Smooth muscle cell (in vitro differentiated cells): Measurements from ENCODE around the gene ATRNL1. TPM values are rescaled to one million over a fixed set of nuclear protein-coding genes. Genes with fewer than 3 reads are reported as not detected.
A peak's percentile ranks its signal among the peaks of the same experiment; 100 is the strongest.
"Not testable (repeated sequence)": the region's sequence is repeated elsewhere in the genome, so short reads cannot be mapped to it uniquely, and the experiment has no call there.

ENCODE experiments used
- DNase-seq: peaks from one replicate; lab custom pipeline; 2025; ENCODE audit not compliant: unreplicated experiment; lab: John Stamatoyannopoulos, UW
- H2AFZ ChIP-seq: fragments of 200-600 bp; sonication (generic); 2 replicates; pipeline ENCODE4 v1.6.0; 2016; ENCODE audit warnings: antibody characterized with exemption, low read depth, mild to moderate bottlenecking
- H3F3A ChIP-seq: fragments of 200-600 bp; sonication (generic); 2 replicates; pipeline ENCODE4 v1.6.0; 2017; ENCODE audit warnings: antibody characterized with exemption, low read depth
- H3K27ac ChIP-seq: fragments of 200-600 bp; sonication (generic); 2 replicates; pipeline ENCODE4 v1.5.1; 2016; ENCODE audit warnings: low read depth, mild to moderate bottlenecking
- H3K27me3 ChIP-seq: fragments of 200-600 bp; sonication (generic); 2 replicates; pipeline ENCODE4 v1.6.1; 2016; ENCODE audit warnings: low read depth, mild to moderate bottlenecking
- H3K36me3 ChIP-seq: fragments of 200-600 bp; sonication (generic); 2 replicates; pipeline ENCODE4 v1.5.1; 2016; ENCODE audit warnings: low read depth
- H3K4me1 ChIP-seq: fragments of 200-600 bp; sonication (generic); 2 replicates; pipeline ENCODE4 v1.5.1; 2016; ENCODE audit warnings: low read depth
- H3K4me2 ChIP-seq: fragments of 200-600 bp; sonication (generic); 2 replicates; pipeline ENCODE4 v1.6.0; 2016; ENCODE audit warnings: mild to moderate bottlenecking
- H3K4me3 ChIP-seq: fragments of 200-600 bp; sonication (generic); 2 replicates; pipeline ENCODE4 v1.5.1; 2016; ENCODE audit warnings: mild to moderate bottlenecking
- H3K79me2 ChIP-seq: fragments of 200-600 bp; sonication (generic); 2 replicates; pipeline ENCODE4 v1.6.0; 2016; ENCODE audit warnings: low read depth, mild to moderate bottlenecking
- H3K9ac ChIP-seq: fragments of 200-600 bp; sonication (generic); 2 replicates; pipeline ENCODE4 v1.6.0; 2016; ENCODE audit warnings: low read depth
- H3K9me3 ChIP-seq: fragments of 200-600 bp; sonication (generic); replicated peaks from 2 replicates; pipeline ENCODE4 v1.5.1; 2016; ENCODE audit warnings: low read depth
- H4K20me1 ChIP-seq: fragments of 200-600 bp; sonication (generic); 2 replicates; pipeline ENCODE4 v1.6.0; 2016; ENCODE audit warnings: low read depth
- CTCF ChIP-seq: fragments of 200-600 bp; sonication (generic); IDR thresholded peaks from 2 replicates; pipeline ENCODE4 v1.5.1; 2017; ENCODE audit warnings: borderline replicate concordance, mild to moderate bottlenecking, antibody characterized with exemption; ENCODE audit not compliant: insufficient read depth, poor library complexity, severe bottlenecking
- WGBS: methylation state at CpG from one replicate; pipeline ENCODE4 v1.1.7; 2016; ENCODE audit warnings: low lambda C conversion rate; 5-methylcytosine and 5-hydroxymethylcytosine counted together
- polyA plus RNA-seq: library from polyadenylated mRNA; unstranded; fragments of >200 nt; fragmentation: Nextera tagmentation; extraction: Ambion mirVana; gene quantifications from 2 replicates; pipeline ENCODE4 v1.2.1, GENCODE V29; 2016
- total RNA-seq: library from RNA; depleted of rRNA; stranded (reverse); fragments of >200 nt; gene quantifications from 2 replicates; pipeline ENCODE4 v1.2.3, GENCODE V29; 2014

The ATRNL1 gene
- total and polyA plus RNA-seq, 2 experiments from 2014 or later: 2.7 to 14.9 TPM

- Histone ChIP-seq H3K4me2 (peak overlapping the region; percentile 74), H3F3A (no peaks in the 10 kb centered on the region), H3K4me3 (peak overlapping the region; percentile 32), H4K20me1 (no peaks in the 10 kb centered on the region), H3K79me2 (no peaks in the 10 kb centered on the region), H3K27me3 (no peaks in the 10 kb centered on the region), H3K9me3 (no peaks in the 10 kb centered on the region), H3K4me1 (no peaks in the 10 kb centered on the region), H3K9ac (no peak overlapping the region), H3K27ac (no peak overlapping the region), H2AFZ (peak overlapping the region; percentile 69), H3K36me3 (no peaks in the 10 kb centered on the region)
- TF ChIP-seq CTCF: no peak
- WGBS: 32% methylated on average over 2 of the region's 2 CpGs
- no peak for DNase-seq
Observed at GRCh38 chr10:115818012-115818411, 724.8 kb downstream of the ATRNL1 start.

- Histone ChIP-seq H3K27ac (no peak overlapping the region), H3F3A (peaks cover 5% of the 10 kb centered on the region), H4K20me1 (no peaks in the 10 kb centered on the region), H3K4me3 (no peak overlapping the region), H2AFZ (no peak overlapping the region), H3K9me3 (no peaks in the 10 kb centered on the region), H3K36me3 (no peaks in the 10 kb centered on the region), H3K79me2 (no peaks in the 10 kb centered on the region), H3K4me2 (no peak overlapping the region), H3K4me1 (no peaks in the 10 kb centered on the region), H3K27me3 (no peaks in the 10 kb centered on the region), H3K9ac (no peak overlapping the region)
- no peak for DNase-seq
- no peak for TF ChIP-seq CTCF
- WGBS: 82% methylated on average over 9 of the region's 9 CpGs
Observed at GRCh38 chr10:115826396-115826795, 733.2 kb downstream of the ATRNL1 start.

GRCh38 chr10:115827231-115828009 lies 734.3 kb downstream of the ATRNL1 start:
- DNase-seq: no peak
- Histone ChIP-seq H3K4me2 (no peak overlapping the region), H4K20me1 (no peaks in the 10 kb centered on the region)

GRCh38 chr10:115828182-115828581 lies 735.0 kb downstream of the ATRNL1 start:
- not testable (repeated sequence) for H3K4me1 ChIP-seq, DNase-seq, H3K36me3 ChIP-seq, H4K20me1 ChIP-seq, H3K27me3 ChIP-seq, H3F3A ChIP-seq, H3K4me2 ChIP-seq, H3K4me3 ChIP-seq, H3K27ac ChIP-seq, H3K79me2 ChIP-seq, H3K9ac ChIP-seq, H3K9me3 ChIP-seq, H2AFZ ChIP-seq
- WGBS: 93% methylated on average over 4 of the region's 4 CpGs

More at GRCh38 chr10:115827231-115828009, 734.3 kb downstream of the ATRNL1 start:
- H3K27me3 ChIP-seq: no peaks in the 10 kb centered on the region
- peaks cover 5% of the 10 kb centered on the region for H3F3A ChIP-seq
- no peak overlapping the region for H2AFZ ChIP-seq
- no peaks in the 10 kb centered on the region for H3K9me3 ChIP-seq
- H3K4me1 ChIP-seq: no peaks in the 10 kb centered on the region
- no peak overlapping the region for H3K4me3 ChIP-seq
- H3K9ac ChIP-seq: no peak overlapping the region
- H3K36me3 ChIP-seq: no peaks in the 10 kb centered on the region
- 69% methylated on average over 6 of the region's 6 CpGs for WGBS
- H3K79me2 ChIP-seq: no peaks in the 10 kb centered on the region
- H3K27ac ChIP-seq: no peak overlapping the region
- no peak for TF ChIP-seq CTCF
